HG03045 (cell line): ENCODE results near the gene LYPD4.

ENCODE experiments used
- ATAC-seq: cut with Tn5 transposase; IDR thresholded peaks from one replicate; pipeline ENCODE4 v1.9.1; 2021; ENCODE audit warnings: mild to moderate bottlenecking, moderate library complexity; ENCODE audit not compliant: unreplicated experiment

LYPD4 gene, protein sequence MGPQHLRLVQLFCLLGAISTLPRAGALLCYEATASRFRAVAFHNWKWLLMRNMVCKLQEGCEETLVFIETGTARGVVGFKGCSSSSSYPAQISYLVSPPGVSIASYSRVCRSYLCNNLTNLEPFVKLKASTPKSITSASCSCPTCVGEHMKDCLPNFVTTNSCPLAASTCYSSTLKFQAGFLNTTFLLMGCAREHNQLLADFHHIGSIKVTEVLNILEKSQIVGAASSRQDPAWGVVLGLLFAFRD

DNA sequence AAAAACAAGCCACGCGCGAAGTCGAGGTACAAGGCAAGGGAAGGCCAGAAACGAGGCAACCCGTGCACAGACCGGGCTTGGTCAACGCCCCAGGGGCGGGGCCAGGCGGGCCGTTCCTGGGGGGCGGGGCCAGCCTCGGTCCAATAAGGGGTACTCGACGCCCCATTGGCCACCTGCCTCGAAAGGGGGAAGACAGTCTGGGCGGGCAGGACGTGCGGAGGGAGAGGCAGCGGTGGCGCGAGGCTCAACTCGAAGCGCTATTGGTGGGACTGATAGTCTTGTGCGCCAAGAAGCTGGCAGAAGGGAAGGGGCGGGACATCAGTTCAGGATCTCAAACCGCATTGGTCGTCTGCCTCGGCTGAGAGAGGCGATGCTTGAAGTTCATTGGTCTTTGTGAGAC lies at the start of gene LYPD4:
LYPD4 (minus strand) TSS at position 83 of the 400 bp plus-strand sequence. CDS start 5,398 bp downstream, outside the sequence.
- ATAC-seq = no peak

DNA sequence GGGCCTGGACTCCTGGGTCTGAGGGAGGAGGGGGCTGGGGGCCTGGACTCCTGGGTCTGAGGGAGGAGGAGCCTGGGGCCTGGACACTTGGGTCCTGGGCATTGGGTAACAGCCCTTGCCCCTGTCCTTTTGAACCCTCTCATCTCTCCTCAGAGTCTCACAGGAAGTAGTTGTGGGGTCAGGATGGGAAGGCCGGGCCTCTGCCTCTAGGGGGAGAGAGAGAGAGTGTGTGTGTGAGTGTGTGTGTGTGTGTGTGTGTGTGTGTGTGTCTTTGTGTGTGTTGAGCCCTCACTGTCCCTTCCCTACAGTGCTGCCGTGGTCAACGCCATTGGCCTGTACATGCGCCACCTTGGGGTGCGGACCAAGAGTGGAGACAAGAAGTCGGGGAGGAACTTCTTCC lies 49.4 kb upstream of the LYPD4 start:
- no peak for ATAC-seq

DNA sequence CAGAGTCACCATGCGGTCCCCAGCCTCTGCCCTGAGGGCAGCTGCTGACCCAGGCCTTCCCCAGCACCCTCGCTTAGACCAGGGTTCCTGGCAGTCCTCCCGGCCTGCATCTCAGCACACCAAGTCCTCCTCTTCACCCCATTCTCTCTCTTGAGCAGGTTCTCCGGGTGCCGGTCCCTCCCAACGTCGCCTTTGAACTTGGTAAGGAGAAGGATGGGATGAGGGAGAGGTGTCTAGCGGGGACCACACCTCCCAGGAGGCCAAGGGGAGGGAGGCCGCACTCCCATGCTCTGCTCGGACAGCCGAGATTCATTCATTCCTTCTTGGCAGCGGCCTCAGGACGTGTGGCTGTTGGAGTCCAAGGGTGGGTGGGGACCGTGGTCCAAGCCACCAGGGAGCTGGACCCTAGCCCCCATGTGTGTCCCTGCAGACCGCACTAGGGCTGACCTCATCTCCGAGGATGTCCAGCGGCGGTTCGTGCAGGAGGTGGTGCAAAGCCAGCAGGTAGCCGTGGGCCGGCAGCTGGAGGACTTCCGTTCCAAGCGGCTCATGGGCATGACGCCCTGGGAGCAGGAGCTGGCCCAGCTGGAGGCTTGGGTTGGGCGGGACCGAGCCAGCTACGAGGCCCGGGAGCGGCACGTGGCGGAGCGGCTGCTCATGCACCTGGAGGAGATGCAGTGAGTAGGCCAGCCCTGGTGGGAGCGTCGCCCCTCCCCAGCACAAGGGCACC lies 47.9 kb upstream of the LYPD4 start:
- no peak for ATAC-seq

DNA sequence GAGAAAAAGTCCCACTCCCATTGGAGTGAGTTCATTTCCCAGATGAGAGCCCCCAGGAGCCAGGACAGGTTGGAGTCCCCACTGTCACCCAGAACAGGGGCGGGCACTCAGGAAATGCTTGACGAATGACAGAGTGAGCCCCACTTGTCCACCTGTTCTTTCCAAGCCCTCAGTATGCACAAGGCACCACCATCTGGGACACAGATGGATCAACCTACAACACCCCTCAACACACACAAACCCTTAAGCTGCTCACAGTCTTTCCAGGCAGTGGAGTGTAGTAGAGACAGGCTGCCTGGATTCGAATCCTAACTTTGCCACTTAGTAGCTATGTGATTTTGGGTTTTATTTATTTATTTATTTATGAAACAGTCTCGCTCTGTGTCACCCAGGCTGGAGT lies 46.5 kb upstream of the LYPD4 start:
- ATAC-seq = no peak

DNA sequence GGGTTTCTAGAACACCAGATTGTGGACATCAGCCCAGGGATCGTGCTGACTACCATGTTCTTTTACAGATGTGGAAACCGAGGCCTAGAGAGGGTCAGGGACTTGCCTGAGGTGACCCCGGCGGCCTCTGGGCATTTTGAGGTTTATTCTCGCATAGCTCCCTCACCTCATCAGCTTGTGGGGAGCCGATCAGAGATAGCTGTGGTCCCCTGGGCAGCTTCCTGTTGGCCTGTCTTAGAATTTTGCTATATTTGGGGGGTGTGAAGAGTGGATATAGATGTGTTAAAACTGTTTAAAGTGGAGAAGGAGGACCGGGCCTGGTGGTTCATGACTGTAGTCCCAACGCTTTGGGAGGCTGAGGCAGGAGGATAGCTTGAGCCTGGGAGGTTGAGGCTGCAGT lies 45.4 kb upstream of the LYPD4 start:
- no peak for ATAC-seq

DNA sequence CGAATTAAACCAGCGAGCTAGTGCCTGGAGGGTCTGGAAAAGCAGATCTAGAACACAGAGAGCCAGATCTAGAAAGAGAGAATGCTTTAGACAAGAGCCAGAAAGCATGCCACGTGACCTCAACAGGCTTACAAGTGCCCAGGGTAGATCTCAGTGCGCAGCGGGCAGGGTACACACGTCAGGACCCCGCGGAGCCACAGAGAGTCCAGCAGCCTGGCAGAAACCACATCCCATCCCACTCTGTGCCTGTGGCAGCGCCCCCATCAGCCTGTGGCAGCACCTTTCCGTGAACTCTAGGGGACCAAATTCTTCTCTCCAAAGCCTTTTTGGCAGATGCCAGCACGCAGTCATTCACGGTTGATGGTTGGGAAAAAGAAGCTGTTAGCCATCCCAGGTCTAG lies 44.4 kb upstream of the LYPD4 start:
- no peak for ATAC-seq

DNA sequence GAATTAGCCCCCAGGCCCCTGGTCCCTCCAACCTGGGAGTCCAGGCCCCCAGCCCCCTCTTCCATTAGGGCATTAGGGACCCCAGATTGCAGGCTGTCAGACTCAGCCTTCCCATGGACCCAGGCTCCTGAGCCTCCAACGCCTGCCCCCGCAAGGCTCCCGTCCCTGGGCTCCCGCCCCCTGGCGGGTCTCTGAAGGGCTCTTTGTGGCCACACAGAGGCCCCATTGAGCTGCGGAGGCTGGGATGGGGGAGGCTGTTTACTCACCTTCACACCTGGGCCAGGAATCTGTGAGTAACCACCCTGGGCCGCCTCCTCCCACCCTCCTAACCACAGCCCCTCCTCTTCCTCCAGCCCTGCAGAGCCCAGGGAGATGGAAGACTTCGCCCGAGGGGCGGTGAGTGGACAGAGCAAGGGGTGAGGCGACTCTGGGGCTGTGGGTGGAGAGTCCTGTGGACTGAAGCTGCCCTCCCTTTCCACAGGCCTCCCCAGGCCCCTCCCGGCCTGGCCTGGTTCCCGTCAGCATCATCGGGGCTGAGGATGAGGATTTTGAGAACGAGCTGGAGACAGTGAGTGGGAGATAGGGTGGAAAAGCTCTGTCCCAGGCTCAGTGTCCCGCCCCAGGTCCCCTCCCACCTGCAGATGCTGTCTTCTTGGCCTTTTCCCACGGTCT lies 43.4 kb upstream of the LYPD4 start:
- no peak for ATAC-seq

DNA sequence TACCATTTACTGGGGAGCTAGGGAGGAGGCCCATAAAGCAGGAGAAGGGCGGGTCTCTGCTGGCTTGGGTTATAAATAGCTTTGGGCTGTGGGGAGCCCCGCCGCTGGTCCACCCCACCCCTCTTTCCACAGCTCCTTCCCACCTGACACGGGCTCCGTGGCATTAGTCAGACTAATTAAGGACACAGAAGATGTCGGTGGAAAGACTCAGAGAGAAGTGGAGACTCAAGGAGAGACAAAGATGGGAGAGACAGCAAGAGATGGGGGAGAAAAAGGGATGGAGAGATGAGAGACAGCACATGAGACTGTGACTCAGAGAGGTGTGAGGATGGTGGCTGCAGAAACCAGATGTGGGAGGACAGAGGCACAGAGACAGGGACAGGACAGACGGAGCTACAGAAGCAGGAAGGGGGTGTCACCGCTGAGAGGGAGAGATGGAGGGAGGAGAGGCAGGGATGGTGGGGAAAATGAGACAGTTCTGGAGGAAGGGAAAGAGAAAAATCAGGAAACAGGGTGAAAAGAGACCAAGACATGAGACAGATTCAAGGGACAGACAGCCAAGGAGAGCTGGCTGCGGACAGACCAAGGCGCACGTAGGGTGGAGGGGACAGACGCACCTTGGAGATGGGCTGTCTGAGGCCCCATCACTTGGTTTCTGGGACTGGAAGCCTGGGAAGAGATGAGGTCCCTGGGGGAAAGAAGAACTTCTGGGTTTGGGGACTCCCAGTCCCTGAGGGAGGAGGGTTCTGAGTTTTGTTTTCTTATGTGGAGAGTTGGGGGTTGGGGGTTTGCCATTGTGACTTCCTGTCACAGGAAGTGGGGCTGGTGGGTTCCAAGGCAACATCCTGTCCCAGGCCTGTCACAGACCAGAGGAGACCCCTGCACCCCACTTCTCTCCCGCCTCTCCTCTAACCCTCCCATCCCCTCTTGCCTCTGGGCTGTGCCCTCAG lies 42.6 kb upstream of the LYPD4 start:
- no peak for ATAC-seq

DNA sequence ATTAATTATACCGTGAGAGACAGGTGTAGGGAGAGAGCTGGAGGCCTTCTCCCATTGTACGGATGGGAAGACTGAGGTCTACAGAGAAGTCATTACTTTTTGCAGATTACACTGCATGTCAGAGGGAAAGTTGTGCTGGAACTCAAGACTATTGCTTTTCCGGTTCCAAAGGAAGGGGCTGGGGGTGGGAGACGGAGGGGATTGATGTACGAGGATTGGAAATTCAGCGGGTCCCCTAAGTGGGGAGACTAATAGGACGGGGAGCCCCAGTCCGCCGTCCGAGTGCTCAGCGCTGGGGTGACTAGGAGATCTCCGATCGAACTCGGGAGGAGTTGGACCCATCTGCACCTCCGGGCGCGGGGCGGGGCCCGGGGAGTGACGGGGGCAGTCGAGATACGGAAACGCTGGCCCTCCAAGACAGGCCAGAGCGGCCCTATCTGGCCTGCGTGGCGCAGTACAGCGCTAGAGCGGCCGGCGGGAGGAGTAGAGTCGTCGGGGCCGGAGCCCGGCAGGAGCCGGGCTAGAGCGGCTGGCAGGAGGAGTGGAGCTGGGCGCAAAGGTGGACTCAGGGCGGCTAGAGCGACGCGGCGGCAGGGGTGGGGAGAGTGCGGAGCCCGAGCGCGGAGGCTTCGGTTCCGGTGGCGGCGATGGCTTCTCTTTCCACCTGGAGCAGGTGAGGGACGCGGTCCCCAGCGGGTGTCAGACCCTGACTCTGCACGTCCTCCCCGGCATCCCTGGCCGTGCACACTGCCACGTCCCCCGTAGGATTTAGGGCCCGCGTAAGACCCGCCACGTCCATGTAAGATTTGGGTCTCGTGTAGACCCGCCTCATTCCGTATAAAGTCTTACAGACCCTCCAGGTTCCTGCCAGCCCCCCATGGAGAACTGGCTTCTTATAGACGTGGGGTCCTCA lies 39.6 kb upstream of the LYPD4 start:
- ATAC-seq = peak; percentile 77

DNA sequence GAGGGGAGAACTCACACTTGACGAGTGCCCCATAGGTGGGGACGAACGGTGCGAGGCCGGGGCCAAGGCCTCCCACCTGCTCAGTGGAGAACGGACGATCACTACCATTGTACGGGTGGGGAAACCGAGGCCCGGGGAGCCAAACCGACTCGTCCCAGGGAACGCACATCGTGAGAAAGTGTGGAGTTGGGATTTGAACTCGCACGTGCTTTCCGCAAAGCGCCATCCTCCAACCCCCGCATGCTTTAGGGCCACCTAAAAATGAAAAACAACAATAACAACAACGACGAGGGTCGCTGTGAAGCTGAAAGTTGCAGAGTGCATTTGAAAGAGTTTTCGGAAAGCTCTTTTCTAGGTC lies 39.0 kb upstream of the LYPD4 start:
- ATAC-seq = no peak

DNA sequence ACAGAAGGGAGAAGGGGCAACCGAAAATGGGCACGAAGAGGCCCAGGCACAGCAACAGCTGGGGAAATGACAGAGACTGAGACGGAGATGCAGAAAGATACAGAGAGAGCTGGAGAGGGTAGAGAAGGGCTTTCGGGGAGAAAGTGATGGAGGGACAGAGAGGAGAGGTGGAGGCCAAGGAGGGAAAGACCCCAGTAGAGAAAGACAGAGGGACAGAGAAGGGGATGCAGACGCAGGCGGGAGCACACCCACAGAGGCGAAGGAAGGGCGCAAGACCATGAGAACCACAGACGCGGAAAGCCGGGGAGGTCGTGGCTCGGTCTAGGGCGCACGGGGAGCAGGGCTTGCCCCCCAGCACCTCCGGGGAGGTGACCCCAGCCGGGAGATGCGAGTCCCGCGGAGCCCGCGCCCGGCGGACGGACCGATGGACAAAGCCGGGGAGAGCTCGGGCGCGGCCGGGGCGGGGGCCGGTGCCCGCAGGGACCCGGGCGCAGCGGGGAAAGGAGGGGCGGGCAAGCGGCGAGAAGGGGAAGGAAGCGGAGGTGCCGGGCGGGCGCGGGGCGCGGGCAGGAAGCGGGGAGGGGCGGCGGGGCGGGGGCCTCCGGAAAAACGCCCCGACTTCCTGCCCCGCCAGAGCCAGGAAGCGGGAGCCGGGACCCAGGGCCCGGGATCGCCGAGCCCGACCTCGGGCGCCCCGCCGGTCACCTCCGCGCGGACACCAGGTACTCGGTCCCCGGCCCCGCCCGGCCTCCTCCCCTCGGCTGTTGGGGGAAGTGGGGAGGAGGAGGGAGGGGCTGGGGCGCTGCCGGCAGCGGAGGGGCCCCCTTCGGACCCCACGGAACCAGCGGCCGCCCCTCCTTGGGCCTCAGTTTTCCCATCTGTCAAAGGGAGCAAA lies 38.3 kb upstream of the LYPD4 start, which contains the start of gene ARHGEF1:
ARHGEF1 (plus strand) TSS at position 617 of the 895 bp plus-strand sequence. CDS start 4,899 bp downstream, outside the sequence.
- no peak for ATAC-seq

DNA sequence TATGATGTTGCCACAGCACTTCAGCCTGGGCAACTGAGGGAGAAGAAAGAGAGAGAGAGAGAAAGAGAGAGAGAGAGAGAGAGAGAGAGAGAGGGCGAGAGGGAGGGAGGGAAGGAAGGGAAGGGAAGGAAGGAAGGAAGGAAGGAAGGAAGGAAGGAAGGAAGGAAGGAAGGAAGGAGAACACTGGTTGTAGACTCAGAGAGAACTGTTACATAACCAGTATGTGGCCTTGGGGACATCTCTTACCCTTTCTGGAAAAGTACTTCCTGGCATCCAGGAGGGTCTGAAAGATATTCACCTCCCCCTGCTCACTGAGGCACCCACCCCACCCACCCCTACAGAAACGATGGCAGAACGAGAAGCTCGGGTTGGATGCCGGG lies 35.8 kb upstream of the LYPD4 start:
- ATAC-seq = no peak

DNA sequence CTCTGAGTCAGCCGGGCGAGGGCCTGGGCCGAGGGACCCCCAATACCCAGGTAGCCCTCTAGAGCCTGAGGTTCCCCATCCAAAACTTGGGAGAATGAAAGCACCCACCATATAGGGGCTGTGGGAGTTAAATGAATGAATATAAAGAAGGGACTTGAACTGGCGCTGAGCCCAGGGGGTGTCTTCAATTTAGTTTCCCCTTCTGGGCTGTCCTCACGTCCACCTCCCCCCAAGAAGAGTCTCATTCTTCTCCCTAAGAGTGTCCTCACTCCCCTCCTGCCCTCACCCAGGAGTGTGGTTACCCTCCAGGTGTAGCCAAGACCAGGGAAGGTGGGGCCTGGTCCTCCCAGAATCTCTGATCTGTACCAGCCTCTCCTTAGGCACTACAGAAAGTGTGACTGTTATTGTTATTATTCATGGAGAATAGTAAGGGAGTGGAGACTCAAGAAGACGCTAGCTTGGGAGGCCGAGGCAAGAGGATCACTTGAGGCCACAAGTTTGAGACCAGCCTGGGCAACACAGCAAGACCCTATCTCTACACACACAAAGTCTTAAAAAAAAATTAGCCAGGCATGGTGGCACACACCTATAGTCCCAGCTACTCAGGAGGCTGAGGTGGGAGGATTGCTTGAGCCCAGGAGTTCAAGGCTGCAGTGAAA lies 35.3 kb upstream of the LYPD4 start:
- ATAC-seq = no peak

DNA sequence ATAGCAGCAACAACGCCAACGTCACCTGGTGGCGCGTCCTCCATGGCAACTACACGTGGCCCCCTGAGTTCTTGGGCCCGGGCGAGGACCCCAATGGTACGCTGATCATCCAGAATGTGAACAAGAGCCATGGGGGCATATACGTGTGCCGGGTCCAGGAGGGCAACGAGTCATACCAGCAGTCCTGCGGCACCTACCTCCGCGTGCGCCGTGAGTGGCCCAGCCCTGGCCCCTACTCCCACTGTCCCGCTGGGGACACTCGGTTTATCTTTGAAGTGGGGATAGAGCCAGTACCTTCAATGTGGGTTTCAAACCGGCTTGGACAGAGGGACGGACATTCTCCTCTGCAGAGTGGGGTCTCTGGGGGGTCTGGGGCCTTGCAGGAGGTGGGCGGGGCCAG lies 34.6 kb upstream of the LYPD4 start:
- ATAC-seq = no peak

DNA sequence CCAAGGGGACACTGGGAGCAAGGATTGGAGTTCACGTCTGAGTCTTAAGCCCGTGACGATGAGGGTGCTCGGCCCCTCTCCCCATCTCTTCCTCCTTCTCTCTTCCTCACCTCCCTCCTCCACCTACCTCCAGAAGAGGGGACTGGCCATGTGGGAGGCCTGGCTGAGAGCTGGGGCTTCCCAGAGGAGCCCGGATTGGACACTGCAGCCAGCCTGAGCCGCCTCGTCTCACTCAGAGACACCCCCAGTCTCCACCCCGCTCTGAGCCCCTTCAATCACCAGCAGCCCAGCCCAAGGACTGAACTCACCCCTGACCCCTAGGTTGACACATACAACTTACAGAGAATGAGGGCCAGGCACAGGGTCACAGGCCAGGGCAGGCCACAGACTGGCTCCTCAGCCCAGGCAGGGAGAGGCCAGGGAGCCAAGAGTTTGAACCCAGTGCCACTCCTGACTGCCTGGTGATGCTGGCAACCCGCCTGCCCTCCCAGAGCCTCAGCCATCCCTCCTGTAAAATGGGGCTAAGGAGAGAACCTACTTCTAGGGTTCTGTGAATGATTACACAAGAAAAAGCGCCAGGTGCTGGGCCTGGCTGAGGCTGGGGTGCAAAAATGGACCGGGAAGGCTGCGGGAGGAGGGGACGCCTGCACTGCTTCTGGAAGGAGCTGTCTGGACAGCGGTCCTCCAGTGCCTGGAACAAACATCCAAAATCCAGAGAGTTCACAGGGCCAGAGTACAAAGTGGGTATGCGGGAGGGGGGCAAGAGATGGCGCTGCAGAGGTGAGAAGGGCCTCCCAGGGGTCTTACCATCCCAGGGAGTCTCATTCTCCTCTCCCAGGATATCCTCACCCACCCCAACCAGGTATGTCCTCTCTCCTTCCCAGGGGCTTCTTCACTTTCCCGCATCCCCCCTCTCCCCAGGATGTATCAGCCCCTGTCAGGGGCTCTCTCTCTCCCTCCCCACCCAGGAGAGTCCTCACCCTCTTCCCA lies 33.7 kb upstream of the LYPD4 start:
- ATAC-seq = no peak

DNA sequence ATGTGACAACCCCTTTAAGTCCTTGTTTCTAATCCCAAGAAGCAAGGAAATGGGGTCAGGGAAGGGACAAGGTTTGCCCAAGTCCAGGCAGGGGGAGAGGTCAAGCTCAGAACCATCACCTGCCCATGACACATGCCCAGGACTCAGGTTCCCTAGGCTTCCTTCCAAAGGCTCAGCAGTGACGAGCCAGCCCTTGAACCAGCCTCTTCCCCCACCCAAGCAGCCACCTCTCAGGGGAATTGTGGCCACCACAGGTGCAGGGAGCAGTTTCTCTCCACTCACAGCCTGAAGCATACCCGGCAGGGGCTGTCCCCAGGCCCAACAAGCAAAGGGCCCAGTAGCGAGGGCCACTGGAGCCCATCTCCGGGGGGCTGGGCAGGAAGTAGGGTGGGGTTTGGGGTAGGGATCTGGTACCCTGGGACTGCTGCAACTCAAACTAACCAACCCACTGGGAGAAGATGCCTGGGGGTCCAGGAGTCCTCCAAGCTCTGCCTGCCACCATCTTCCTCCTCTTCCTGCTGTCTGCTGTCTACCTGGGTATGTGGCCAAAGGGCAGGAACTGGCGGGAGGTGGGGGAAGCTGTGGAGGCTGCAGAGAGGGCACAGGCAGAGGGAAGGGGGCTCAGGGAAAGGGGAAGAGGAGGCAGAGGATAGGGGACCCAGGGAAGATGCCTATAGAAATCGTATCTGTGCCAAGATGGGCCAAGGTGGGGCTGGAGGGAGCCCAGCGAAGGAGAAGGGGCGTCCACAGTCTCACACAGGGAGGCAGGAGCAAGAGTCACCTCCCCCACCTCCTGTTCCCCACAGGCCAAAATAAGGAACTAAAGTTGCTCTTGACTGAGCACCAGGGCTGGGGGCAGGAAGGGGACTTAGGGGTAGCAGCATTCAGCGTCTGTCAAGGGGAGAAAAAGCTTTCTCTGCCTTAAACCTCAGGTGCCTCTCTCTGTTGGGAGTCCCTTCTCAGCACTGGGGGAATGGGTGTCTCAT lies 32.7 kb upstream of the LYPD4 start, which contains the start of gene CD79A:
CD79A (plus strand) TSS at position 433 of the 986 bp plus-strand sequence; CDS start at position 459, 26 bp downstream.
- ATAC-seq = peak; percentile 54
